Endothelial cell (in vitro differentiated cells): ENCODE data around the gene IL20. TPM values are rescaled to one million over a fixed set of nuclear protein-coding genes. Genes with fewer than 3 reads are reported as not detected.

Experiments
- DNase-seq: peaks from one replicate; pipeline ENCODE4 v3.0.0; 2021; ENCODE audit warnings: low spot score
- H3K27ac Mint-ChIP-seq: one replicate; pipeline ENCODE4 v1.8.0; 2021; ENCODE audit warnings: mixed read lengths, inconsistent platforms; ENCODE audit not compliant: unreplicated experiment
- H3K27me3 Mint-ChIP-seq: one replicate; pipeline ENCODE4 v1.8.0; 2021; ENCODE audit warnings: mild to moderate bottlenecking, moderate library complexity, mixed read lengths, inconsistent platforms; ENCODE audit not compliant: unreplicated experiment
- H3K36me3 Mint-ChIP-seq: one replicate; pipeline ENCODE4 v1.8.0; 2021; ENCODE audit warnings: mild to moderate bottlenecking, low read depth, mixed read lengths, inconsistent platforms; ENCODE audit not compliant: unreplicated experiment
- H3K4me1 Mint-ChIP-seq: one replicate; pipeline ENCODE4 v1.8.0; 2021; ENCODE audit warnings: mild to moderate bottlenecking, mixed read lengths, inconsistent platforms; ENCODE audit not compliant: unreplicated experiment
- H3K4me3 Mint-ChIP-seq: one replicate; pipeline ENCODE4 v1.8.0; 2021; ENCODE audit warnings: mild to moderate bottlenecking, mixed read lengths, inconsistent platforms; ENCODE audit not compliant: unreplicated experiment
- H3K9me3 Mint-ChIP-seq: one replicate; pipeline ENCODE4 v1.8.0; 2021; ENCODE audit warnings: mixed read lengths, inconsistent platforms; ENCODE audit not compliant: unreplicated experiment
- CTCF ChIP-seq: fragments of 200-600 bp; sonication (generic); IDR thresholded peaks from one replicate; pipeline ENCODE4 v1.5.0; 2021; ENCODE audit warnings: antibody characterized with exemption; ENCODE audit not compliant: unreplicated experiment
- total RNA-seq: library from RNA; stranded (reverse); fragmentation: NEBNext Ultra II Directional; extraction: Animal tissue kit (Norgen Biotek cat#: 25700); gene quantifications from one replicate; pipeline ENCODE4 v1.2.1, GENCODE V29; 2021; ENCODE audit not compliant: unreplicated experiment

Gene IL20
- total RNA-seq, 1 donor from 2014 or later = not detected

- no peak for TF ChIP-seq CTCF
- no peak for DNase-seq
- Mint-ChIP-seq H3K27me3 (peaks cover 4% of the 10 kb centered on the region), H3K27ac (no peak overlapping the region), H3K9me3 (no peaks in the 10 kb centered on the region), H3K4me1 (no peaks in the 10 kb centered on the region), H3K36me3 (no peaks in the 10 kb centered on the region), H3K4me3 (no peak overlapping the region)
Measured at GRCh38 chr1:206863266-206863665, 2.2 kb upstream of the IL20 start.

GRCh38 chr1:206866062-206866461 lies 639 bp downstream of the IL20 start:
- DNase-seq = no peak
- Mint-ChIP-seq H3K27ac (no peak overlapping the region), H3K4me1 (no peaks in the 10 kb centered on the region), H3K9me3 (no peaks in the 10 kb centered on the region), H3K27me3 (peaks cover 2% of the 10 kb centered on the region), H3K4me3 (no peak overlapping the region), H3K36me3 (no peaks in the 10 kb centered on the region)
- no peak for TF ChIP-seq CTCF

- H3K4me1 Mint-ChIP-seq = no peaks in the 10 kb centered on the region
- no peak for TF ChIP-seq CTCF
- peaks cover 2% of the 10 kb centered on the region for H3K36me3 Mint-ChIP-seq
- no peaks in the 10 kb centered on the region for H3K9me3 Mint-ChIP-seq
- no peak overlapping the region for H3K27ac Mint-ChIP-seq
- peaks cover 2% of the 10 kb centered on the region for H3K27me3 Mint-ChIP-seq
- no peak for DNase-seq
- no peak overlapping the region for H3K4me3 Mint-ChIP-seq
Measured at GRCh38 chr1:206867239-206867638, 1.8 kb downstream of the IL20 start.

- H3K4me3 Mint-ChIP-seq = no peak overlapping the region
- H3K27me3 Mint-ChIP-seq = peaks cover 2% of the 10 kb centered on the region
- no peak for DNase-seq
- H3K9me3 Mint-ChIP-seq = no peaks in the 10 kb centered on the region
- H3K4me1 Mint-ChIP-seq = no peaks in the 10 kb centered on the region
- H3K36me3 Mint-ChIP-seq = peaks cover 3% of the 10 kb centered on the region
- no peak overlapping the region for H3K27ac Mint-ChIP-seq
- no peak for TF ChIP-seq CTCF
Measured at GRCh38 chr1:206867716-206868115, 2.3 kb downstream of the IL20 start.

- Mint-ChIP-seq H3K27me3 (peaks cover 2% of the 10 kb centered on the region), H3K4me1 (no peaks in the 10 kb centered on the region), H3K36me3 (peaks cover 3% of the 10 kb centered on the region), H3K27ac (no peak overlapping the region), H3K4me3 (no peak overlapping the region), H3K9me3 (no peaks in the 10 kb centered on the region)
- TF ChIP-seq CTCF = no peak
- no peak for DNase-seq
Measured at GRCh38 chr1:206868264-206868663, 2.8 kb downstream of the IL20 start.
